ENCODE data around the gene BPTF. TPM values are rescaled to one million over a fixed set of nuclear protein-coding genes. Genes with fewer than 3 reads are reported as not detected.

BPTF gene
- total and polyA plus RNA-seq, 2 of the 8 experiments (the other 6 are each of a cell fraction or from before 2014, with no cell fraction given) = 107 to 228 TPM

DNA sequence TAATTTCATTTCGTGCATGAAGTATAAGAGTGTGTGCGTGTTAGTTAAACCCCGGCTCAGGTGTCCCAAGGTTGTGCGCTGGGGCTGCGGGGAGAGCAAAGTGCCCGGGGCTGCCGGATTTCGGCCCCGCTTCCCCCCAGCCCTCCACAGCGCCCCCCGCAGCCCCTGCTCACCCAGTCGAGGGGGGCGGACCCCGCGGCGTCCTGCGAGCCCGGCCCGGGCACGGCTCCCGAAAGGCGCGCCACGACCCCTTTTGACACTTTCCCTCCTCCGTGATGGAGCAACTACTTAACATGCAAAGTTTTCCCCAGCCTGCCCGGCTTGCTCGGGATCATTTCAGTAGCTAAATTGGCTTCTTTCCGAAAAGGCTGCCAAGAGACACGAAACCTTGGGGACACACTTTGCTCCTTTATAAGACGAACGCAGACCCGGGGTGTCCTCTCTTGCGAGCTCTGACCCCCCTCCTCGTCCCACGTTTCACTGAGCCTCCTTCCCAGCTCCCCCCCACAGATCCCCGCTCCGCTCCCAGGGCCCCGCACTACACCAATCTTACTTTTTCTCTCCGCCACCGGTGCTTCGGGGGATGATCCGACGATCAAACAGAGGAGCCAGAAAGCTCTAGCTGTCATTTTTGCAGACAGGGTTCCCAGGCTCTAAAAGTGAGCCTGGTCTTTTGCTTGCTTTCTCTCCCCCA lies 170.4 kb downstream of the BPTF start (continued):
- TF ChIP-seq POLR2A (IDR thresholded peaks at IDR 0.05; ENCODE audit: control extremely low read depth in 1 of 2, low read depth in 2 of 2, low read length in 2 of 2) (no peak), EZH2 (IDR thresholded peaks at IDR 0.05; ENCODE audit: low read depth, low read length, severe bottlenecking) (peak; percentile 35)
